Measurements from ENCODE around the gene YKT6.

Gene YKT6

DNA sequence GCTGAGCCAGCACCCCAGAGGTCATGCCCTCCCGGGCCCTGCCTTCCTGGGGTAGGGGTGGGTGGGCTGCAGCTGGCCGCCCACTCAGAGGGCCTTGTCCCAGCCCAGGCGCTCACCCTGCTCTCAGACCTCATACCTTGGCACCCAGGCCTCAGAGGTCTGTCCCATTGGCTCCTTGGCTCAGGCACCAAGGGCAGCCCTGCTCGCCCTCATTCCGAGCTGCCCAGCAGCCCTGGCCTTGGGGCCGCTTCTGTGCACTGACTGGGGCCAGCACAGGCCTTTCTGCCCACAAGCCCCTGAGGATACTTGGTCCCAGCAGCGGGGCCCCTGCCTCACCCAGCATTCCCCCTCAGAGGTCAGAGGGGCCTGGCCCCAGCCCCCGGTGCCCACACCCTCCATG lies 34.3 kb downstream of the YKT6 start:
- H3K4me1 ChIP-seq (ENCODE audit: control insufficient read depth, insufficient read depth, low read length): no peaks in the 10 kb centered on the region

DNA sequence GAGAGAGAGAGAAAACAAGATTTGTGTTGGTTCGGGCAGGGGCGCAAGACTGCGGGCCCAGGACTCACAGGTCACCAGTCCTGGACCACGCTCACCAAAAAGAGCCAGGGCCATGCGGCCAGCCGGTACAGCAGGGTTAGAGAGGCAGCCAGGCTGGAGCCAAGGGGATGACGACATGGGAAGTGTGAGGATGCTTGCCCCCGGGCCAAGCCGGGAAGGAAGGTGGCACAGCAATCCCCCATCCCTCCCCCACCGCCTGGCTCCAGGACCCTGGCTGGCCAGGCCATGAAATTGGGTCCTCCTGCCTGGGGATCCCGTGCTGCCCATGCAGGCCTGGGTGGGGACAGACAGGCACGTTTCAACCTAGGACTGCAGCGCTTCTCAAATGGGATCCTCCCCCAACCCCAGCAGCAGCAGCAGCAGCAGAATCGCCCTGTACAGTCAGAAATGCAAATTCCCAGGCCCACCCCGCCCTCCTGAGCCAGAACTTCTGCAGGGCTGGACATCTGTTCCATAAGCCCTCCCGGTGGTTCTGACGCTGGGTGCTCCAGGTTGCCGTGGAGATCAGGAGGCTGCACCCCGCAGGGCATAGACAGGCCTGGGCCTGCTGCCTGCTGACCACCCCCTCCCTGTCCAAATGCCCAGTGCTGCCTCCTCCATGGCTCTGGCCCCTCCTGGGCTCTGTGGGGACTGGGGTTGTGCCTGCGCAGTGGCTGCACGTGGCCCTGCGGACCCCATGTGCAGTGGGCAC lies 35.0 kb downstream of the YKT6 start:
- no peak overlapping the region for H3K9ac ChIP-seq (ENCODE audit: low read length)
- H3K4me3 ChIP-seq (ENCODE audit: low read length): no peak overlapping the region
- no peaks in the 10 kb centered on the region for H3K4me1 ChIP-seq (ENCODE audit: control insufficient read depth, insufficient read depth, low read length)
- H3K36me3 ChIP-seq (ENCODE audit: control insufficient read depth, insufficient read depth, low read length): no peaks in the 10 kb centered on the region
- H3K9me3 ChIP-seq (ENCODE audit: control insufficient read depth, low read length): no peaks in the 10 kb centered on the region
- H3K27me3 ChIP-seq (ENCODE audit: control insufficient read depth, insufficient read depth, low read length): no peaks in the 10 kb centered on the region

More for the DNA sequence above, 34.3 kb downstream of the YKT6 start:
- H3K36me3 ChIP-seq (ENCODE audit: control insufficient read depth, insufficient read depth, low read length): no peaks in the 10 kb centered on the region
- no peaks in the 10 kb centered on the region for H3K9me3 ChIP-seq (ENCODE audit: control insufficient read depth, low read length)
- H3K4me3 ChIP-seq (ENCODE audit: low read length): no peak overlapping the region
- no peaks in the 10 kb centered on the region for H3K27me3 ChIP-seq (ENCODE audit: control insufficient read depth, insufficient read depth, low read length)
- no peak overlapping the region for H3K9ac ChIP-seq (ENCODE audit: low read length)

DNA sequence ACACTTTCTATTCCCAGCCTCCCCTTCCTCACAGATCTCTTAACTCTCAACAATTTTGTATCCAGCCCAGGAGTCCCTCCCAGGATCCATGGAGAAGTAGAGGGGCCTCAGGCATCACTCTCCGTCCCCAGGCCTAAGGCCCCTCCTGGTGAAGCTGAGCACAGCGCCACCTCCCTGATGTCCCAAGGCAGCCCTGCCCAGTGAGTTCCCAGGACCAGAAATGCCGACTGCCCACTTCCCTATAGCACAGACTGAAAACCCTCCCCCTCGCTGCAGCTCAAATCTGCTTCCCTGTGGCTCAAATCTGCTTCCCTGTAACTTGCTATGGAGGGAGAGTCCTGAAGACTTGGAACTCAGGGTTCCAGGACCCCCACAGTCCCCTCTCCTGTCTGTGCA lies 35.6 kb downstream of the YKT6 start:
- no peaks in the 10 kb centered on the region for H3K27me3 ChIP-seq (ENCODE audit: control insufficient read depth, insufficient read depth, low read length)
- H3K36me3 ChIP-seq (ENCODE audit: control insufficient read depth, insufficient read depth, low read length): no peaks in the 10 kb centered on the region
- no peak overlapping the region for H3K4me3 ChIP-seq (ENCODE audit: low read length)
- H3K9me3 ChIP-seq (ENCODE audit: control insufficient read depth, low read length): no peaks in the 10 kb centered on the region
- H3K4me1 ChIP-seq (ENCODE audit: control insufficient read depth, insufficient read depth, low read length): no peaks in the 10 kb centered on the region
- H3K9ac ChIP-seq (ENCODE audit: low read length): no peak overlapping the region

DNA sequence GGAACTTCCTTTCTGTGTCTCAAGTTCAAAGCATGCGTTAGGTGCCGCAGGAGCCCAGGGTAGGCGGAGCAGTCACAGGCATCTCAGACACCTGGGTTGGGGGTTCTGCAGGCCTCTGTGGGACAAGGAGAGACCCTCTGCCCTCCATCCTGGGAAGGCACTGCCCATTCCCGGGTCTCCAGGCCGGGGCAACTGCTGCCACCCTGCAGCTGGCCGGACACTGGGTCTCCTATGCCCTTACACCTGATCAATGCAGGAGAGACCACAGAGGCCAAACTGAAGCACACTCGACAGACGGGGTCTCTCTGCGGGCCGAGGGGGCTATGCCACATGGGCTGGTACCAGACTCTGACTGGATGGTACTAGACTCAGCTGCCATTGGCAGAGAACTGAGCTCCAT lies 36.9 kb downstream of the YKT6 start:
- Histone ChIP-seq H3K27me3 (ENCODE audit: control insufficient read depth, insufficient read depth, low read length) (no peaks in the 10 kb centered on the region), H3K36me3 (ENCODE audit: control insufficient read depth, insufficient read depth, low read length) (no peaks in the 10 kb centered on the region), H3K4me1 (ENCODE audit: control insufficient read depth, insufficient read depth, low read length) (no peaks in the 10 kb centered on the region), H3K9me3 (ENCODE audit: control insufficient read depth, low read length) (no peaks in the 10 kb centered on the region), H3K4me3 (ENCODE audit: low read length) (no peak overlapping the region), H3K9ac (ENCODE audit: low read length) (no peak overlapping the region)

DNA sequence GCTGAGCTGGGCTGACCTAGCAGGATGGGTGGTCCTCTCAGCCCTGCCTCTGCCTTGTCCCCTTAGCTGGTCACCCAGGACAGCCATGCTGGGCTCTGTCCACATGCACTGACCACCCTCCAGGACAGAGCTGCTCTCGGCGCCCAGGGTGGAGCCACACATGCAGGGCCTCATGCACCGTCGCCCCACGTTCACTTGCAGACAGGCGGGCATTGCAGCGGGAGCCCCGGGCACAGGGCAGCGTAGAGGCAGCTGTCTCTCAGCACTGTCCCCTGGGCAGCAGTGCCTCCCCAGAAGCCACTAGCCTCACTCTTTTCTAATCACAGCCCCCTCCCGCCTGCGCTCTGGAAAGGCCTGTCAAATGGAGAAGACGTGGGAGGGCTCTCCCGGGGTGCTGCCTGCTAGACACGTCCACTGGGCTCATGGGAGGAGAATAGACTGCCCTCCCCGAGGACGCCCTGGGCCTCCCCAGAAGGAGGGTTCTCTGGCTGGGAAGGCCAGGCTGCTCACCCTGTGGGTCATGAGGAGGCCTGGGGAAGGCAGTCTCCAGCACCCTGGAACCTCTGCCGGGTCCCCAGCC lies 37.4 kb downstream of the YKT6 start:
- Histone ChIP-seq H3K36me3 (ENCODE audit: control insufficient read depth, insufficient read depth, low read length) (no peaks in the 10 kb centered on the region), H3K9me3 (ENCODE audit: control insufficient read depth, low read length) (no peaks in the 10 kb centered on the region), H3K9ac (ENCODE audit: low read length) (no peak overlapping the region), H3K4me3 (ENCODE audit: low read length) (no peak overlapping the region), H3K4me1 (ENCODE audit: control insufficient read depth, insufficient read depth, low read length) (no peaks in the 10 kb centered on the region), H3K27me3 (ENCODE audit: control insufficient read depth, insufficient read depth, low read length) (no peaks in the 10 kb centered on the region)

DNA sequence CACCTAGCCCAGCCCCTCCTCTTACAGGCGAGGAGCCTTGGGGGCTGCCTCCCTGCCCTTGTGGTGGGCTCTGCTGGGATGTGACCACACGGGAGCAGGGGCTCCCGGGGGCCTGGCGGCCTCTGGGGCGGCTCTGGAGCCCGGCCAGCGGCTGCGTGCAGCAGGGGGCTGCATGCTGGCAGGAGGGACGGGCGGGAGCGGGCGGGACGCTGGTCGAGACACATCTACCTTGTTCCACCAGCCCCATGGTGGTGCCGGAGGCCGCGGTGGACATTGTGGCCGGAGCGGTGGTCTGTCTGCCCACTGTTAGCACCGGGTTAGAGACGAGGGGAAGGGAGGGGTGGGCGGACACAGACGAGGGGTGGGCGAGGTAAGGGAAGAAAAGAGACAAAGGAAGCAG lies 38.6 kb downstream of the YKT6 start:
- no peak overlapping the region for H3K9ac ChIP-seq (ENCODE audit: low read length)
- no peaks in the 10 kb centered on the region for H3K36me3 ChIP-seq (ENCODE audit: control insufficient read depth, insufficient read depth, low read length)
- H3K27me3 ChIP-seq (ENCODE audit: control insufficient read depth, insufficient read depth, low read length): no peaks in the 10 kb centered on the region
- H3K4me1 ChIP-seq (ENCODE audit: control insufficient read depth, insufficient read depth, low read length): no peaks in the 10 kb centered on the region
- no peaks in the 10 kb centered on the region for H3K9me3 ChIP-seq (ENCODE audit: control insufficient read depth, low read length)
- H3K4me3 ChIP-seq (ENCODE audit: low read length): no peak overlapping the region

DNA sequence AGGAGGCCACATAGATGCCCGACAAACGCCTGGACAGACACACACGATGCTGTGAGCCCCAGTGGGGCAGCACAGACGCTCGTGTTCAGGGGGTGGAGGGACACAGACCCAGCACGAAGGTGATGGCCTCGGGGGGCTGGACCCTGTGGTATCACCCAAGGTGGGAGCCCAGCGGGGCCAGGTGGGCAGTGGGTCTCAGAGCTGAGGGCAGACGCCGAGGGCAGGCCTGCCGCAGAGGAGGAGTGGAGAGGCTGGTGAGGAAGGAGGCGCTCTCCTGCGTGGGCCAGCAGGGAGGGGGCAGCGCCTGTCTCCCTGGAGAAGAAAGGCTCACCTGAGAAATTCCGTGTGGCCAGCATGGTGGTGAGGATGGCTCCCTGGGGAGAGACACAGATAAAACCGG lies 39.6 kb downstream of the YKT6 start:
- H3K9me3 ChIP-seq (ENCODE audit: control insufficient read depth, low read length): no peaks in the 10 kb centered on the region
- H3K4me1 ChIP-seq (ENCODE audit: control insufficient read depth, insufficient read depth, low read length): no peaks in the 10 kb centered on the region
- H3K4me3 ChIP-seq (ENCODE audit: low read length): no peak overlapping the region
- no peak overlapping the region for H3K9ac ChIP-seq (ENCODE audit: low read length)
- no peaks in the 10 kb centered on the region for H3K27me3 ChIP-seq (ENCODE audit: control insufficient read depth, insufficient read depth, low read length)
- no peaks in the 10 kb centered on the region for H3K36me3 ChIP-seq (ENCODE audit: control insufficient read depth, insufficient read depth, low read length)

DNA sequence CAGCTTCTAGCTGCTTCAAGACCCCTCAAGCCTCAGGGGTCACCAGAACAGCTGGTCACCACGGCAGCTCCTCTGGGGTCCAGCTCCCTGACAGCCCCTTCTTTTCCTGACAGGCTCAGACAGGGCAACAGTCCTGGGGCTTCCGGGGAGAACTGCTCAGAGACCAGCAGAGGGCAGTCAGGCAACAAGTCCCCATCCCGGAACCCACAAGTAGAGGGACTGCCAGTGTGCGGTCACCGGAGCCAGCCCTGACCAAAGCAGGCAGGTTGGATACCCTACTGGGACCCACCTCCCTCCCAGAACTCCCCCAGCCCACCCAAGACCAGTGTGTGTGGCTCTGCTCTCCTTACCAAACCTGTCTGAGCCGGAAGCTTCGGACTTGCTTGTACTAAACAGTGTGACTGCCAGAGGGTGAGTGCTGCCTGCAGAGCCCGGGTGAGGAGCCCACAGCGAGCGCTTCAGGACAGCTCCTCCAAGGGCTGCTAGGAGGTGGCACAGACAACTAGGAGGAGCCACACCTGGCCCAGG lies 40.3 kb downstream of the YKT6 start:
- H3K4me1 ChIP-seq (ENCODE audit: control insufficient read depth, insufficient read depth, low read length): no peaks in the 10 kb centered on the region
- H3K9ac ChIP-seq (ENCODE audit: low read length): no peak overlapping the region
- H3K9me3 ChIP-seq (ENCODE audit: control insufficient read depth, low read length): no peaks in the 10 kb centered on the region
- H3K4me3 ChIP-seq (ENCODE audit: low read length): no peak overlapping the region
- H3K27me3 ChIP-seq (ENCODE audit: control insufficient read depth, insufficient read depth, low read length): no peaks in the 10 kb centered on the region
- no peaks in the 10 kb centered on the region for H3K36me3 ChIP-seq (ENCODE audit: control insufficient read depth, insufficient read depth, low read length)

DNA sequence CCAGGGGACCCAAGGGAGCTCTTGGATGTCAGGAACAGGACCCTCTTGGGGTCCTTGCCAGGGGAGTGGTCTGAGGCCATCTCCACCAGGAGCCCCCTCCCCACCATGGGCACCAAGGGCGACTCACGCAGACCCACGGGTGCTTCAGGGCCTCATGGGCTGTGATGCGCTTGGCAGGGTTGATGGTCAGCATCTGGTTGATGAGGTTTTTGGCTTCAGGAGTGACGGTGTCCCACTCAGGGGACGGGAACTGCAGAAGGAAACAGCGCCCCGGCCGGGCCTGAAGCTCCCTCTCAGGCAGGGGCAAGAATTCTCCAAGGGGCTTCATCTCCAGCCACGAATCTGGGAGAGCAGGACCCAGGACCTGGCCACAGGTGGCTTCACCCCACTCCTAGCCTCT lies 41.3 kb downstream of the YKT6 start:
- Histone ChIP-seq H3K27me3 (ENCODE audit: control insufficient read depth, insufficient read depth, low read length) (no peaks in the 10 kb centered on the region), H3K9ac (ENCODE audit: low read length) (no peak overlapping the region), H3K36me3 (ENCODE audit: control insufficient read depth, insufficient read depth, low read length) (no peaks in the 10 kb centered on the region), H3K4me3 (ENCODE audit: low read length) (no peak overlapping the region), H3K9me3 (ENCODE audit: control insufficient read depth, low read length) (no peaks in the 10 kb centered on the region), H3K4me1 (ENCODE audit: control insufficient read depth, insufficient read depth, low read length) (no peaks in the 10 kb centered on the region)

DNA sequence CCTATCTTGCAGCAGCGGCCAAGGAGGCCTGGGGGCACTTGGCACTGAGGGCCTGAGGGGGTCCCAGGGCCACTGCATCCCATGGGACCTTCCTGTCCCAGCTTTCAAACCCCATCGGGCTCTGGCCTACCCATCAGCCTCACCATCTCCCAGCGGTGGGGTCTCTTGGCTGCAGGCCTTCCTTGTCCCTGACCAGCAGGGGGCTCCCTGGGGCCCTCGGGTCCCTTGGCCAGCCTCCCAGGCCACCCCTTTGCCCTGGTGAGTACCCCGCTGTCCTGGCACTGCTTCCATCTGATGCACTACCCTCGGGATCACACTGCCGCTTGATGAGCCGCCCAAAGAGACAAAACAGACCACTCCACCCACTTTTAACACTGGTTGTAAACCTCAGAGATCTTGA lies 43.5 kb downstream of the YKT6 start:
- H3K9me3 ChIP-seq (ENCODE audit: control insufficient read depth, low read length): no peaks in the 10 kb centered on the region
- H3K27me3 ChIP-seq (ENCODE audit: control insufficient read depth, insufficient read depth, low read length): no peaks in the 10 kb centered on the region

DNA sequence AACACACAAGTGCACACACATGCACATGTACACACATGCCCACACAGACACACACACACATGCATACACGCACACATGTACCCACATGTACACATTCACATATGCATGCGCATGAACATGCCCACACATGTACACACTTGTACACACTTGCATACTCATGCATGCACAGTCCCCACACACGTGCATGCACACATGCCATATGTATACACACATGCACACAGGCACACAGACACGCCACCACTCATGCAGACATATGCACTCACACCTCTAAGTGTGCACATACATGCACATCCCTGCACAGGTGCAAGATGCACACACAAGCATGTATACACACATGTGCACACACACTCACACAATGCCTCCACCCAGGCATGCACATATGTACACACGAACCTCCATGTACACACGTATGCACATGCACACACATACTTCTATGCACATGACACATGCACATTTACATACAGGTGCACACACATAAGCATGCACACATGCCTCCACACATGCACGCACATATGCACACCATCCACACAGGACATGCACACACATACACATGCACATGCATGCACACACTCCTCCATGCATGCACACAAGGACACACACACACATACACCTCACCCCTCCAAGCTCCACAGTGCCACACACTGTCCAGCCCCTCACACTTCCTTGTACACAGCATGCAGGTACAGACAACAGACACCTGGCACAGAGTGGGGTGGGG lies 45.8 kb downstream of the YKT6 start:
- Histone ChIP-seq H3K9ac (ENCODE audit: low read length) (no peak overlapping the region), H3K4me1 (ENCODE audit: control insufficient read depth, insufficient read depth, low read length) (no peaks in the 10 kb centered on the region), H3K9me3 (ENCODE audit: control insufficient read depth, low read length) (no peaks in the 10 kb centered on the region), H3K27me3 (ENCODE audit: control insufficient read depth, insufficient read depth, low read length) (no peaks in the 10 kb centered on the region), H3K4me3 (ENCODE audit: low read length) (no peak overlapping the region), H3K36me3 (ENCODE audit: control insufficient read depth, insufficient read depth, low read length) (no peaks in the 10 kb centered on the region)

More for the DNA sequence above, 43.5 kb downstream of the YKT6 start:
- no peaks in the 10 kb centered on the region for H3K36me3 ChIP-seq (ENCODE audit: control insufficient read depth, insufficient read depth, low read length)
- H3K9ac ChIP-seq (ENCODE audit: low read length): no peak overlapping the region
- no peaks in the 10 kb centered on the region for H3K4me1 ChIP-seq (ENCODE audit: control insufficient read depth, insufficient read depth, low read length)
- H3K4me3 ChIP-seq (ENCODE audit: low read length): no peak overlapping the region

Measured in mucosa of stomach (tissue), 1 donor.